GM12878 (cell line): ENCODE results near the gene LYPD6.

Experiments
- EZH2 ChIP-seq: IDR thresholded peaks from 2 replicates; pipeline ENCODE4 v1.6.1; 2012; ENCODE audit warnings: low read depth, mild to moderate bottlenecking, control low read depth, inconsistent platforms, low read length, borderline replicate concordance; ENCODE audit not compliant: control insufficient read depth
- POLR2AphosphoS5 ChIP-seq: IDR thresholded peaks from 2 replicates; pipeline ENCODE4 v1.6.1; 2011; ENCODE audit warnings: mild to moderate bottlenecking, low read length, inconsistent platforms
- TF ChIP-seq, protein P1 (sequence below), 3 experiments: IDR thresholded peaks in 2 of 3; conservative IDR thresholded peaks in 1 of 3; 2 replicates each; pipeline ENCODE4 v1.5.1; 2011; ENCODE audit warnings: low read depth in 3 of 3, low read length in 3 of 3, mild to moderate bottlenecking in 3 of 3, control low read depth in 2 of 3, moderate library complexity in 2 of 3, inconsistent platforms in 1 of 3, mixed read lengths in 1 of 3; ENCODE audit not compliant: control insufficient read depth in 2 of 3, insufficient read depth in 1 of 3; ENCODE audit errors: extremely low read depth in 1 of 3
- TF ChIP-seq, protein P2 (sequence below): fragments of 450-650 bp; IDR thresholded peaks from 2 replicates; pipeline ENCODE4 v1.6.1; 2017; ENCODE audit warnings: mild to moderate bottlenecking, moderate library complexity

DNA sequence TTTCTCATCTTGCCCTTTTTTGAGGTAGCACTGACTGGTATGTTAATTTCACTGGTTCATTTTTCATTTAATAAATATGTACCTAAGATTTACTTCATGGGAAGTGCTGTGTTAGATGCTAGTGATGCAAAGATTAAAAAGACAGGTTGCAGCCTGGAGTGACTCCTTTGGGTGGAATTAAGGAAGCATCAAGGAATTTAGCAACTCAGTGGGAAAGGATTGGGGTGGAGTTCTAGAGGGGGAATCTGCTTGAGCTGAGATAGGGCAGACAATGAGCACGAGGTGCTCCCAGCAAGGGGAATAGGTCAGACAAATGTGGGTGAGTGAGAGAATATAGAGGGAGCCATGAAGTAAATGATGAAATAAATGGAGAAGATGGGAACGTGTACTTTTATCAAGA, 57.0 kb downstream of the LYPD6 start:
- TF ChIP-seq POLR2AphosphoS5 = no peak
- TF ChIP-seq, protein P1, sequence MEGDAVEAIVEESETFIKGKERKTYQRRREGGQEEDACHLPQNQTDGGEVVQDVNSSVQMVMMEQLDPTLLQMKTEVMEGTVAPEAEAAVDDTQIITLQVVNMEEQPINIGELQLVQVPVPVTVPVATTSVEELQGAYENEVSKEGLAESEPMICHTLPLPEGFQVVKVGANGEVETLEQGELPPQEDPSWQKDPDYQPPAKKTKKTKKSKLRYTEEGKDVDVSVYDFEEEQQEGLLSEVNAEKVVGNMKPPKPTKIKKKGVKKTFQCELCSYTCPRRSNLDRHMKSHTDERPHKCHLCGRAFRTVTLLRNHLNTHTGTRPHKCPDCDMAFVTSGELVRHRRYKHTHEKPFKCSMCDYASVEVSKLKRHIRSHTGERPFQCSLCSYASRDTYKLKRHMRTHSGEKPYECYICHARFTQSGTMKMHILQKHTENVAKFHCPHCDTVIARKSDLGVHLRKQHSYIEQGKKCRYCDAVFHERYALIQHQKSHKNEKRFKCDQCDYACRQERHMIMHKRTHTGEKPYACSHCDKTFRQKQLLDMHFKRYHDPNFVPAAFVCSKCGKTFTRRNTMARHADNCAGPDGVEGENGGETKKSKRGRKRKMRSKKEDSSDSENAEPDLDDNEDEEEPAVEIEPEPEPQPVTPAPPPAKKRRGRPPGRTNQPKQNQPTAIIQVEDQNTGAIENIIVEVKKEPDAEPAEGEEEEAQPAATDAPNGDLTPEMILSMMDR (IDR thresholded peaks at IDR 0.05 in 2 of 3, conservative IDR thresholded peaks at IDR 0.05 in 1 of 3; ENCODE audit: control insufficient read depth in 2 of 3, extremely low read depth in 1 of 3, insufficient read depth in 1 of 3, low read depth in 3 of 3, low read length in 3 of 3) = no peak
- TF ChIP-seq, protein P2, sequence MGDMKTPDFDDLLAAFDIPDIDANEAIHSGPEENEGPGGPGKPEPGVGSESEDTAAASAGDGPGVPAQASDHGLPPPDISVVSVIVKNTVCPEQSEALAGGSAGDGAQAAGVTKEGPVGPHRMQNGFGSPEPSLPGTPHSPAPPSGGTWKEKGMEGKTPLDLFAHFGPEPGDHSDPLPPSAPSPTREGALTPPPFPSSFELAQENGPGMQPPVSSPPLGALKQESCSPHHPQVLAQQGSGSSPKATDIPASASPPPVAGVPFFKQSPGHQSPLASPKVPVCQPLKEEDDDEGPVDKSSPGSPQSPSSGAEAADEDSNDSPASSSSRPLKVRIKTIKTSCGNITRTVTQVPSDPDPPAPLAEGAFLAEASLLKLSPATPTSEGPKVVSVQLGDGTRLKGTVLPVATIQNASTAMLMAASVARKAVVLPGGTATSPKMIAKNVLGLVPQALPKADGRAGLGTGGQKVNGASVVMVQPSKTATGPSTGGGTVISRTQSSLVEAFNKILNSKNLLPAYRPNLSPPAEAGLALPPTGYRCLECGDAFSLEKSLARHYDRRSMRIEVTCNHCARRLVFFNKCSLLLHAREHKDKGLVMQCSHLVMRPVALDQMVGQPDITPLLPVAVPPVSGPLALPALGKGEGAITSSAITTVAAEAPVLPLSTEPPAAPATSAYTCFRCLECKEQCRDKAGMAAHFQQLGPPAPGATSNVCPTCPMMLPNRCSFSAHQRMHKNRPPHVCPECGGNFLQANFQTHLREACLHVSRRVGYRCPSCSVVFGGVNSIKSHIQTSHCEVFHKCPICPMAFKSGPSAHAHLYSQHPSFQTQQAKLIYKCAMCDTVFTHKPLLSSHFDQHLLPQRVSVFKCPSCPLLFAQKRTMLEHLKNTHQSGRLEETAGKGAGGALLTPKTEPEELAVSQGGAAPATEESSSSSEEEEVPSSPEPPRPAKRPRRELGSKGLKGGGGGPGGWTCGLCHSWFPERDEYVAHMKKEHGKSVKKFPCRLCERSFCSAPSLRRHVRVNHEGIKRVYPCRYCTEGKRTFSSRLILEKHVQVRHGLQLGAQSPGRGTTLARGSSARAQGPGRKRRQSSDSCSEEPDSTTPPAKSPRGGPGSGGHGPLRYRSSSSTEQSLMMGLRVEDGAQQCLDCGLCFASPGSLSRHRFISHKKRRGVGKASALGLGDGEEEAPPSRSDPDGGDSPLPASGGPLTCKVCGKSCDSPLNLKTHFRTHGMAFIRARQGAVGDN = no peak
- no peak for TF ChIP-seq EZH2
